ENCODE measurements around the gene KANTR.
A peak's percentile ranks its signal among the peaks of the same experiment; 100 is the strongest.

DNA sequence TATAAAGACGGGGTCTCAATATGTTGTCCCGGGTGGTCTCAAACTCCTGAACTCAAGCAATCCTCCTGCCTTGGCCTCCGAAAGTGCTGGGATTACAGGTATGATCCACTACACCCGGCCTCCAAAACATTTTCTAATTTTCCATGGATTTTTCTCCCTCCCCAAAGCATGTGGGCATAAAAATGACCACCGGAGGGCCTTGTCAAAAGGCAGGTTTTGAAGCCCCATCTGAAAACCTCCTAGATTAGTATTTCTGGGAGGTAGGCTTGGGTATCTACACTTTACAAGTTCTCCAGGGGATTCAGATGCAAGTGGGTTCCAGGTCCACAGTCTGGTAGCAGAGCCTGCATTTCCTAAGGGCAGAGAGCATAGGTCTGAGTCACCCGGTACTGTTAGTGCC, 46.7 kb upstream of the KANTR start:
- TF ChIP-seq CTCF (IDR thresholded peaks at IDR 0.05; ENCODE audit: insufficient read depth, low read depth, low read length), result peak; percentile 26
- no peak for TF ChIP-seq EZH2 (IDR thresholded peaks at IDR 0.05; ENCODE audit: insufficient read depth, low read length)
